GM19324 (cell line): ENCODE data around the gene PPM1L.

ENCODE experiments used
- ATAC-seq: cut with Tn5 transposase; IDR thresholded peaks from one replicate; pipeline ENCODE4 v1.9.1; 2021; ENCODE audit warnings: mild to moderate bottlenecking, moderate library complexity; ENCODE audit not compliant: unreplicated experiment, low FRiP score

PPM1L gene

GRCh38 chr3:160804762-160805161 is 48.7 kb downstream of the PPM1L start:
- ATAC-seq, result no peak

GRCh38 chr3:160806094-160806493 is 50.1 kb downstream of the PPM1L start:
- no peak for ATAC-seq

GRCh38 chr3:160806686-160807085 is 50.7 kb downstream of the PPM1L start:
- no peak for ATAC-seq

GRCh38 chr3:160808838-160809237 is 52.8 kb downstream of the PPM1L start:
- no peak for ATAC-seq

- ATAC-seq, result no peak
These were observed 53.4 kb downstream of the PPM1L start for GRCh38 chr3:160809453-160809852.

- ATAC-seq, result no peak
These were observed 54.6 kb downstream of the PPM1L start for GRCh38 chr3:160810362-160811236.

GRCh38 chr3:160811237-160811548 is 55.2 kb downstream of the PPM1L start:
- ATAC-seq, result no peak

GRCh38 chr3:160812304-160812703 is 56.3 kb downstream of the PPM1L start:
- ATAC-seq, result no peak

GRCh38 chr3:160815280-160815679 is 59.2 kb downstream of the PPM1L start:
- no peak for ATAC-seq

GRCh38 chr3:160820022-160820421 is 64.0 kb downstream of the PPM1L start:
- ATAC-seq, result no peak

GRCh38 chr3:160820430-160820829 is 64.4 kb downstream of the PPM1L start:
- no peak for ATAC-seq

GRCh38 chr3:160822936-160823335 is 66.9 kb downstream of the PPM1L start:
- no peak for ATAC-seq

- no peak for ATAC-seq
These were observed 69.3 kb downstream of the PPM1L start for GRCh38 chr3:160825311-160825800.

- no peak for ATAC-seq
These were observed 70.4 kb downstream of the PPM1L start for GRCh38 chr3:160826408-160826807.

- no peak for ATAC-seq
These were observed 71.0 kb downstream of the PPM1L start for GRCh38 chr3:160826991-160827390.

- no peak for ATAC-seq
These were observed 71.5 kb downstream of the PPM1L start for GRCh38 chr3:160827516-160827915.

GRCh38 chr3:160828880-160829279 is 72.8 kb downstream of the PPM1L start:
- no peak for ATAC-seq

GRCh38 chr3:160829486-160830009 is 73.5 kb downstream of the PPM1L start:
- no peak for ATAC-seq

- no peak for ATAC-seq
These were observed 74.8 kb downstream of the PPM1L start for GRCh38 chr3:160830796-160831195.

- no peak for ATAC-seq
These were observed 75.4 kb downstream of the PPM1L start for GRCh38 chr3:160831401-160831800.

- no peak for ATAC-seq
These were observed 81.5 kb downstream of the PPM1L start for GRCh38 chr3:160837394-160837980.

GRCh38 chr3:160840590-160840989 is 84.6 kb downstream of the PPM1L start:
- ATAC-seq, result no peak
